Nephron progenitor cell (in vitro differentiated cells): Measurements from ENCODE around the gene ZNF628.

Experiments used
- DNase-seq: peaks from one replicate; pipeline ENCODE4 v3.0.0; 2021
- H3K27ac Mint-ChIP-seq: 2 replicates; pipeline ENCODE4 v1.8.0; 2021; ENCODE audit warnings: mild to moderate bottlenecking, moderate library complexity, mixed read lengths
- H3K27me3 Mint-ChIP-seq: 2 replicates; pipeline ENCODE4 v1.8.0; 2021; ENCODE audit warnings: mild to moderate bottlenecking, low read depth, mixed read lengths; ENCODE audit not compliant: poor library complexity
- H3K36me3 Mint-ChIP-seq: 2 replicates; pipeline ENCODE4 v1.8.0; 2021; ENCODE audit warnings: low read depth, mixed read lengths
- H3K4me1 Mint-ChIP-seq: 2 replicates; pipeline ENCODE4 v1.8.0; 2021; ENCODE audit warnings: mixed read lengths
- H3K4me3 Mint-ChIP-seq: 2 replicates; pipeline ENCODE4 v1.8.0; 2021; ENCODE audit warnings: mild to moderate bottlenecking, moderate library complexity, mixed read lengths
- H3K9me3 Mint-ChIP-seq: 2 replicates; pipeline ENCODE4 v1.8.0; 2021; ENCODE audit warnings: mild to moderate bottlenecking, moderate library complexity, mixed read lengths
- CTCF ChIP-seq: fragments of 200-600 bp; sonication (generic); IDR thresholded peaks from 2 replicates; pipeline ENCODE4 v1.5.0; 2021; ENCODE audit warnings: antibody characterized with exemption

The ZNF628 gene

GRCh38 chr19:55461974-55462626 lies 14.3 kb upstream of the ZNF628 start:
- no peaks in the 10 kb centered on the region for H3K9me3 Mint-ChIP-seq
- no peak for DNase-seq
- peaks cover 51% of the 10 kb centered on the region for H3K27me3 Mint-ChIP-seq
- no peak overlapping the region for H3K27ac Mint-ChIP-seq
- no peaks in the 10 kb centered on the region for H3K36me3 Mint-ChIP-seq
- H3K4me3 Mint-ChIP-seq, result peak overlapping the region; percentile 85
- peaks cover 53% of the 10 kb centered on the region for H3K4me1 Mint-ChIP-seq
- TF ChIP-seq CTCF, result no peak

GRCh38 chr19:55462722-55463121 lies 13.7 kb upstream of the ZNF628 start:
- TF ChIP-seq CTCF, result no peak
- Mint-ChIP-seq H3K27ac (no peak overlapping the region), H3K4me3 (peak overlapping the region; percentile 85), H3K27me3 (peaks cover 54% of the 10 kb centered on the region), H3K4me1 (peaks cover 56% of the 10 kb centered on the region), H3K36me3 (no peaks in the 10 kb centered on the region), H3K9me3 (no peaks in the 10 kb centered on the region)
- no peak for DNase-seq

- no peak for TF ChIP-seq CTCF
- H3K4me3 Mint-ChIP-seq, result no peak overlapping the region
- no peak for DNase-seq
- H3K9me3 Mint-ChIP-seq, result no peaks in the 10 kb centered on the region
- H3K27me3 Mint-ChIP-seq, result peaks cover 59% of the 10 kb centered on the region
- no peaks in the 10 kb centered on the region for H3K36me3 Mint-ChIP-seq
- H3K4me1 Mint-ChIP-seq, result peaks cover 53% of the 10 kb centered on the region
- no peak overlapping the region for H3K27ac Mint-ChIP-seq
Measured at GRCh38 chr19:55463583-55464031, 12.8 kb upstream of the ZNF628 start.

GRCh38 chr19:55464039-55464661 lies 12.3 kb upstream of the ZNF628 start:
- Mint-ChIP-seq H3K4me3 (no peak overlapping the region), H3K9me3 (no peaks in the 10 kb centered on the region), H3K36me3 (no peaks in the 10 kb centered on the region), H3K4me1 (peaks cover 49% of the 10 kb centered on the region), H3K27ac (no peak overlapping the region), H3K27me3 (peaks cover 62% of the 10 kb centered on the region)
- TF ChIP-seq CTCF, result no peak
- no peak for DNase-seq

GRCh38 chr19:55464662-55465054 lies 11.8 kb upstream of the ZNF628 start, which contains the start of gene C19orf85:
C19orf85 (minus strand) TSS chr19:55464751; CDS start chr19:55464554, 197 bp downstream.
- peaks cover 43% of the 10 kb centered on the region for H3K4me1 Mint-ChIP-seq
- no peaks in the 10 kb centered on the region for H3K9me3 Mint-ChIP-seq
- H3K27me3 Mint-ChIP-seq, result peaks cover 62% of the 10 kb centered on the region
- DNase-seq, result no peak
- H3K36me3 Mint-ChIP-seq, result no peaks in the 10 kb centered on the region
- TF ChIP-seq CTCF, result no peak
- no peak within 1 kb of the TSS for H3K27ac Mint-ChIP-seq
- no peak within 1 kb of the TSS for H3K4me3 Mint-ChIP-seq
